HCT116 (cell line): ENCODE measurements around the gene HRH3. TPM values are rescaled to one million over a fixed set of nuclear protein-coding genes. Genes with fewer than 3 reads are reported as not detected.

Experiments used
- CBX3 ChIP-seq: IDR thresholded peaks from 2 replicates; pipeline ENCODE4 v1.6.1; 2012; ENCODE audit warnings: low read depth
- FOSL1 ChIP-seq: IDR thresholded peaks from 2 replicates; pipeline ENCODE4 v1.6.1; 2012; ENCODE audit warnings: low read depth
- MAX ChIP-seq: IDR thresholded peaks from 2 replicates; pipeline ENCODE4 v1.6.1; 2012
- SP1 ChIP-seq: IDR thresholded peaks from 2 replicates; pipeline ENCODE4 v1.6.1; 2012; ENCODE audit warnings: low read depth
- TCF7L2 ChIP-seq: IDR thresholded peaks from 2 replicates; pipeline ENCODE4 v1.7.0; 2011; ENCODE audit warnings: borderline replicate concordance, inconsistent platforms; ENCODE audit not compliant: insufficient read depth, insufficient read length; ENCODE audit errors: extremely low read depth
- ZFX ChIP-seq: fragments of 450-650 bp; IDR thresholded peaks from 2 replicates; pipeline ENCODE4 v1.6.1; 2017
- ZNF274 ChIP-seq: fragments of 200-500 bp; sonication (Bioruptor generic); IDR thresholded peaks from 2 replicates; pipeline ENCODE4 v1.6.1; 2014; ENCODE audit warnings: mild to moderate bottlenecking, low read depth, low read length, inconsistent platforms
- total RNA-seq: library from RNA; stranded (reverse); gene quantifications from one replicate; pipeline ENCODE4 v1.2.1, GENCODE V29; 2021; ENCODE audit not compliant: unreplicated experiment
- TF ChIP-seq, protein P1 (sequence below): IDR thresholded peaks from 2 replicates; pipeline ENCODE4 v1.6.1; 2011; ENCODE audit warnings: mild to moderate bottlenecking, low read length, moderate library complexity; ENCODE audit not compliant: insufficient replicate concordance; ENCODE audit errors: extremely low read depth
- TF ChIP-seq, protein P2 (sequence below): IDR thresholded peaks from 2 replicates; pipeline ENCODE4 v1.6.1; 2012; ENCODE audit warnings: low read depth

HRH3 gene
- total RNA-seq, 1 experiment from 2014 or later = not detected

DNA sequence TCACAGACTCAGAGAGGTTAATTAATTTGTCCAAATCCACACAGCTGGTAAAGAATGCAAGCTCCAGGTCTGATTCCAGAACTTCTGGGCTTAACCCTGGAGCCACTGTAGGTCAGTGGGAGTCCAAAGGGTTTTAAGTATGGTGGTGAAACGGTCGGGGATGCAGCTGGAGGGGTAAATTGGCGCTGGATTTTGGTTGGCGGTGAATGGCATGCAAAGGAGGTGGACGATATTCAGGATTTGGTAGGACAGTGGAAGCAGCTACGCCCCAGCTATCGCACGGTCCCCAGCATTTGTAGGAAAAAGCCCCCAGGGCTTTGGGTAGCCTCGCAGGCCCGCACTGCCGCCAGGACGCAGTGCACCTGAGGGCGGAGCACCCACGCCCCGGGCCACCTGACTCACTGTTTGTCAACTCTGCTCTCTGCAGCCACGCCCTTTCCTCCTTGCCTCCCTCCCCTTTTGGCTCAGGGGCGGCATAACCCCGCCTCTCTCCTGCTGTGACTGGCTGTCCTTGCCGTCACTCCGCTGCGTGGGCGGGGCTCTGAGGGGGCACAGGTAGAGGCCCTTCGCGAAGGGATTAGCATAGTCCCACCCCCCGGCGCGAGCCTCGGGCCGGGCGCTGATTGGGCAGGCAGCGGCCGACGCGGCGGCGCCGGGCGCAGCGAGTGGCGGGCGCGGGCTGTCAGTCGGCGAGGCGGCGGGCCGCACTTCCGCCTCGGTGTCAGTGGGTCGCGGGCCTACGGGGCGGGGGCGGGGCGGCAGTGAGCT, 17.9 kb upstream of the HRH3 start, which contains the start of gene OSBPL2 (continued):
- TF ChIP-seq, protein P1, sequence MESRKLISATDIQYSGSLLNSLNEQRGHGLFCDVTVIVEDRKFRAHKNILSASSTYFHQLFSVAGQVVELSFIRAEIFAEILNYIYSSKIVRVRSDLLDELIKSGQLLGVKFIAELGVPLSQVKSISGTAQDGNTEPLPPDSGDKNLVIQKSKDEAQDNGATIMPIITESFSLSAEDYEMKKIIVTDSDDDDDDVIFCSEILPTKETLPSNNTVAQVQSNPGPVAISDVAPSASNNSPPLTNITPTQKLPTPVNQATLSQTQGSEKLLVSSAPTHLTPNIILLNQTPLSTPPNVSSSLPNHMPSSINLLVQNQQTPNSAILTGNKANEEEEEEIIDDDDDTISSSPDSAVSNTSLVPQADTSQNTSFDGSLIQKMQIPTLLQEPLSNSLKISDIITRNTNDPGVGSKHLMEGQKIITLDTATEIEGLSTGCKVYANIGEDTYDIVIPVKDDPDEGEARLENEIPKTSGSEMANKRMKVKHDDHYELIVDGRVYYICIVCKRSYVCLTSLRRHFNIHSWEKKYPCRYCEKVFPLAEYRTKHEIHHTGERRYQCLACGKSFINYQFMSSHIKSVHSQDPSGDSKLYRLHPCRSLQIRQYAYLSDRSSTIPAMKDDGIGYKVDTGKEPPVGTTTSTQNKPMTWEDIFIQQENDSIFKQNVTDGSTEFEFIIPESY = no peak
- TF ChIP-seq FOSL1 = no peak
- TF ChIP-seq CBX3 = no peak
- no peak for TF ChIP-seq ZNF274
- TF ChIP-seq, protein P2, sequence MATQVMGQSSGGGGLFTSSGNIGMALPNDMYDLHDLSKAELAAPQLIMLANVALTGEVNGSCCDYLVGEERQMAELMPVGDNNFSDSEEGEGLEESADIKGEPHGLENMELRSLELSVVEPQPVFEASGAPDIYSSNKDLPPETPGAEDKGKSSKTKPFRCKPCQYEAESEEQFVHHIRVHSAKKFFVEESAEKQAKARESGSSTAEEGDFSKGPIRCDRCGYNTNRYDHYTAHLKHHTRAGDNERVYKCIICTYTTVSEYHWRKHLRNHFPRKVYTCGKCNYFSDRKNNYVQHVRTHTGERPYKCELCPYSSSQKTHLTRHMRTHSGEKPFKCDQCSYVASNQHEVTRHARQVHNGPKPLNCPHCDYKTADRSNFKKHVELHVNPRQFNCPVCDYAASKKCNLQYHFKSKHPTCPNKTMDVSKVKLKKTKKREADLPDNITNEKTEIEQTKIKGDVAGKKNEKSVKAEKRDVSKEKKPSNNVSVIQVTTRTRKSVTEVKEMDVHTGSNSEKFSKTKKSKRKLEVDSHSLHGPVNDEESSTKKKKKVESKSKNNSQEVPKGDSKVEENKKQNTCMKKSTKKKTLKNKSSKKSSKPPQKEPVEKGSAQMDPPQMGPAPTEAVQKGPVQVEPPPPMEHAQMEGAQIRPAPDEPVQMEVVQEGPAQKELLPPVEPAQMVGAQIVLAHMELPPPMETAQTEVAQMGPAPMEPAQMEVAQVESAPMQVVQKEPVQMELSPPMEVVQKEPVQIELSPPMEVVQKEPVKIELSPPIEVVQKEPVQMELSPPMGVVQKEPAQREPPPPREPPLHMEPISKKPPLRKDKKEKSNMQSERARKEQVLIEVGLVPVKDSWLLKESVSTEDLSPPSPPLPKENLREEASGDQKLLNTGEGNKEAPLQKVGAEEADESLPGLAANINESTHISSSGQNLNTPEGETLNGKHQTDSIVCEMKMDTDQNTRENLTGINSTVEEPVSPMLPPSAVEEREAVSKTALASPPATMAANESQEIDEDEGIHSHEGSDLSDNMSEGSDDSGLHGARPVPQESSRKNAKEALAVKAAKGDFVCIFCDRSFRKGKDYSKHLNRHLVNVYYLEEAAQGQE = no peak
- TF ChIP-seq MAX = peak; percentile 80
- TF ChIP-seq ZFX = no peak
- peak; percentile 98 for TF ChIP-seq SP1
- no peak for TF ChIP-seq TCF7L2
